HG03066 (cell line): ENCODE data around the gene GAS2L1.

Experiments
- ATAC-seq: cut with Tn5 transposase; IDR thresholded peaks from one replicate; pipeline ENCODE4 v1.9.1; 2021; ENCODE audit warnings: low read depth; ENCODE audit not compliant: unreplicated experiment

The GAS2L1 gene

DNA sequence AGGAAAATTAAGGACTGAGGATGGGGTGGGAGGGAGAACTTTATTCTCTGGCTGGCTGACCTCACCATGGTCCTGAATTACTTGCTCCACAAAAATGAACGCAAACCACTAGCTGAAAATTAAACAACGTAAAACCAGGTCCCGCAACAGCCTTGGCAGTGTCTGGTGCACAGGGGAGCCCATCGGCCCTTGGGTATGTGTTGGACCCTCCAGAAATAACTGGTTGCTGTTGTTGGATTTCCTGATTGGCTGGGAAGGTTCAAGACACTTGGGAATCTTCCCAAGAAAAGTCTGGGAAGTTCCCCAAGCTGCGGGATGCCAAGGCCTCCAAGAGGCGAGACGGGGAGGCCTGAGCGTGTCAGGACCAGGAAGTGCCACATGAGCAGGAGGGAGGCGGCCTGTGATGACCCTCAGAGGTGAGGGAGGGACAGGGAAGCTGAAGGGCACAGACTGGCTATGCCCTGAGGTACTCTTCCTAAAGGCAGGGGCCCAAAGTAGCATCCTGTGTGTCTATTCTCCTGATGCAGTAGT lies 19.4 kb downstream of the GAS2L1 start:
- no peak for ATAC-seq

DNA sequence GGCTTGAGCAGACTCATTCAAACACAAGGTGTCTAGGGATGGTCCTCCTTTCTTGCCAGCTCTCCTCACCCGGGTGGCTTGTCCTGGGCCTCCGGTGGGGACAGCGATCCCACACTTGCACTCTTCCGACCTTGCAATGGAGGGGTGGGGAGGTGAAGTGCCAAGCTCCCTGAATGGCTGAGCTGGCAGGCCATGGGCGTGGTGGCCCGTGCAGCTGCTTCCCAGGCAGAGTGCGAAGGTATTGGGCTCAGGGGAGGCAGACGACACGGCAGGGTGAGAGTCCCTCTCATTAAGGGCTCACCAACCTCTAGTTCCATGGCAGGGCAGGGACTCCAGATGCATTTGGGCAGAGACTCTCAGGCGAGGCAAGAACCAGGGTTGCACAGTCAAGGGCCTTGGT lies 20.0 kb downstream of the GAS2L1 start:
- ATAC-seq: no peak

DNA sequence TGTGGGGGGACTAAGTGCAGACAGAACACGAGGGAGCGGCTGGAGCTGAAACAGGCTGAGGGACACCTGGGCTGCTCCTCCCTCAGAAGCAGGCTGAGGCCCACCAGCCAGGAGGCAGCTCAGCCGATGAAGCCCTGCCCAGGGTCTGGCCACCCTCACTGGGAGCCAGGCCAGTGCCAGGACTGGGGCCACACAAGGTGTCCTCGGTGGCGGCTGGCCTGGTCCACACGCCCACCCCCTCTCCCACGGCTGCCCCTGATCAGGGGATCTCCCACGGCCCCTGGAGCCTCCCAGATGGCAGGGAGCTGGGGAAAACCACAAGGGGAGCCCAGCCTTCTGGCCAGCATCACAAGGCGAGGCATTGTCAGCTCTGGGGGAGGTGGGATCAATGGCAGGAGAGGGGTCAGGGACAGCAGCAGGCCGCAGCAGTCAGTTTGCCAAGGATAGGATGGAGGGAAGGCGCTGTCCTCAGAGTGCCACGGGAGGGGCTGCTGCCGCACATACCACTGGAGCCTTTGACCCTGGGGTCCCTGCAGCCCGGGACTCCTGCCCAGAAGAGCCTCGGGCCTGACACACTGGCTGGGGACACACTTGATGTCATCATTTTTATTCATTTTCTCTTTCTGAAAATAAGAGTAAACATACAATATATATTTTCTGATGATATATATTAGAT lies 20.8 kb downstream of the GAS2L1 start:
- no peak for ATAC-seq

DNA sequence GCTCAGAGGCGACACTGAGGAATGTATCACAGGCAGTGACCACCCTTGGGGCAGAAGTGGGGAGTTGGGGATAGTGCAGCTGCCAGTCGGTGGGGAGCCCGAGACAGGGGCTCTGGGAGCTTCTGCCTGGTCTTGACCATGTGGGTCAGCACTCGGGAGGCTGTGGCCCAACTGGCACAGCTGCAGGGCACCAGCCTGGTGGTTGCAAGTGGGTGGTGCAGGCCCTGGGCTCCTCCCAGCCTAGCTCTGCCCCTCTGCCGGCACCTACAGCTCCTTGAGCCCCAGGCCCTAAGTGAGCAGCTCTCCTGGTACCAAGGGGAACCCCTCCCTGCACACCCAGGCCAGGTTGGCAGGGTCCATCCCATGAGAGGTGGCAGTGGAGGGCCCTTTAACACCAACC lies 21.6 kb downstream of the GAS2L1 start:
- no peak for ATAC-seq

DNA sequence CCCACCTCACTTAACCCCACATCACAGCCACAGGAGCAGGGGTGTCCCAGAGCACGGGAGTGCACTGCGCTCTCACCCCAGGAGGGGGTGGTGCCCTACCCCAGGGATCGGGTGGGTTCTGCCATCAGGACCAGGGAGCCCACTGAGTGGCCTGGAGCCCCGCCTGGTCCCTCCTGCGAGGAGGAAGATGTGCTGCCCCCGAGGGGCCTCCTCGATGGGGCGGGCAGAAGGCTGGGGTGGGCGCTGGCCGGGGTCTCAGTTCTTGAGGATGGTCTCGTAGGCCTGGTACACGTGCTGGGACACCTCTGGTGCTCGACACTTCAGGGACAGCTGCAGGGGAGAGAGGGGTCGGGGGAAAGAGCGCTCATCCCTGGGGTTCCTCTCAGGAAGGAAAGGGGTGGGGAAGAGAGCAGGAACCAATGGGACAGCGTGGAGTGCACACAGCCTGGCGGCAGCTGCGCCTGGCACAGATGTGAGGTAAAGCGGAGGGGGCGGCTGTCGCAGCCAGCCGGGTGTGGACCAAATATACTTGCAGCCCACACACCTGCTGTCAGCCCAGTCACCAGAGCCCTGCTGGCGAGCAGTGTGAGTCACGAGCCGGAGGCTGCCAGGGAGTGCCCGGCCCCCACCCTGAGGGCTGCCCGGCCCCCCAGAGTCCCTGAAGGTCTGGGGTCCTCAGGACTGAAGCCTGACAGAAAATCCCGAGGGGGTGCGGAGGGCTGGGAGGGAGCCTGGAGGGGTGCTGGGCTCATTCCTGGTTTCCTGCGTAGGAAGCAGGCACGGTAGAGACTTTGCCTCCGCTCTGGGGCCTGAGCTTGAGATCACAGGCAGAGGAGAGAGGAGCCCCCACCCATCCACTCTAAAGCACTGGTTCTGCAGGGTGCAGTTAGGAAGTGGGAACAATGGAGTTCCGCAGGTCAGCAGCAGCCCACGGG lies 22.4 kb downstream of the GAS2L1 start:
- ATAC-seq: no peak

DNA sequence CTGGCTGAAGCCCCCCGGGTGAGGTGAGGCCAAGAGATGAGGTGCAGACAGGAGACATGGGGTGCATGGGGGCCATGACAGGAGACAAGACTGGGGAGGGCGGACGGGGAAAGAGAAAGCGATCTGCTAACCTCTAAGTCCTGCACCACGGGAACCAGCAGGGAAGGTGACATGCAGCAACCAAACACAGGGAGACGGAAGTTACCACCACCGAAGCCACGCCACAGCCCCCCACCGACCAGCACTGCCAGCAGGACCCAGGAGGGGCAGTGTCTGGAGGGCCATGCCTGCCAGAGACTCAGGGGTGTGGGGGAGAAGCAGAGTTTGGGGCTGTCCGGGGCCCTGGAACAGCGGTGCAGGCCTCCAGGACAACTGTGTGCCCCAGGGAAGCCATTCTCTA lies 23.1 kb downstream of the GAS2L1 start:
- ATAC-seq: no peak

DNA sequence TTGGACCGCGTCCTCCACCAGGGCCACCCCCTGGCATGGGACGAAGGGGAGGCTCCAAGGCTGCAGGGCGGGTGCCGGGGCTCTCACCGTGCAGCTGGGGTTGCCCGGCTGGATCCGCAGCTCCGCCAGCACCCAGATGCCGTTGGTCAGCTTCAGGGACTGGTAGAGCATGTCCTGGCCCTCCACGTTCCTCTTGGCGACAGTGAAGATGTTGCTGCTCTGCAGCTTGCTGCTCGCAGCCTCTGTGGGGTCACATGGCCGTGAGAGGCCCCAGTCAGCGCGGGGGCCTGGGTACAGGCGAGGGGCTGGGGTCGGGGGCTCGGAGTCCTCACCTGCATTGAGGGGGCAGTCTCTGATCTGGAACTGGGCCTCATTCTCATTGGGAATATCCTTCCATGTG lies 23.8 kb downstream of the GAS2L1 start:
- ATAC-seq: no peak

DNA sequence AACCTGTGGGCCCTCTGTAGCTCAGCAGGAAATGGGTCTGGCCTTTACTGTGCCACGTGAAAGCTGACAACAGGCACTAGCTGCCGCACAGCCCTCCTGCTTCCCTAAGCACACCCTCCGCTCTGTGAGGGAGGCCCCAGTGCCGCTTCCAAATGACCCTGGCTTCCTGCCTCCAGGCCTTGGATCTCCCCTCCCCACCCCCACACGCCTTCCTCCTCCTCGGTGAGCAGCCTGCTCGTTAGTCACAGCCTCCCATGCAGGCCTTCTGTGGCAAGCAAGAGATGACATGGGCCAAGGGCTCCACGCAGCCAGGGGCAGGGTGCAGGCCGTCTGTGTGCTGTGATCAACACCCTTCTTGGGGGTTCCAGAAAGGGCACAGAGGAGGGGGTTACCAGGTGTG lies 24.3 kb downstream of the GAS2L1 start:
- ATAC-seq: no peak

DNA sequence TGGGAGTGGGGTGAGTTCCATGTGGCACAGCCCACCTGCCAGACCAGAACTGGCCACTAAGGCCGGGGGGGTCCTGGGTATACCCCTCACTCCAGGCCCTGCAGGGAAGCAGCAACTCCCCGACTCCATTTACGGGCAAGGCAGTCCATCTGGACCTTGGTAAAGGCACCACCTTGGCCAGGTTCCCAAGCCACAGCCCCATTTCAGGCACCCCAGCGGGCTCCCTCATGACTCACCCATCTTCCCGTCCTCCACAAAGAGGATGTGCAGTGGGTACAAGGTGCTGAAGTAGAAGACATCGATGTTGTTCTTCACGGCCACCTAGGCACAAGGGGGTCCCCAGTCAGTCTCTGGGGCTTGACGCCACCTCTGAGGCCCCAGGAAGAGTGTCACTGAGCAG lies 24.8 kb downstream of the GAS2L1 start:
- ATAC-seq: no peak

DNA sequence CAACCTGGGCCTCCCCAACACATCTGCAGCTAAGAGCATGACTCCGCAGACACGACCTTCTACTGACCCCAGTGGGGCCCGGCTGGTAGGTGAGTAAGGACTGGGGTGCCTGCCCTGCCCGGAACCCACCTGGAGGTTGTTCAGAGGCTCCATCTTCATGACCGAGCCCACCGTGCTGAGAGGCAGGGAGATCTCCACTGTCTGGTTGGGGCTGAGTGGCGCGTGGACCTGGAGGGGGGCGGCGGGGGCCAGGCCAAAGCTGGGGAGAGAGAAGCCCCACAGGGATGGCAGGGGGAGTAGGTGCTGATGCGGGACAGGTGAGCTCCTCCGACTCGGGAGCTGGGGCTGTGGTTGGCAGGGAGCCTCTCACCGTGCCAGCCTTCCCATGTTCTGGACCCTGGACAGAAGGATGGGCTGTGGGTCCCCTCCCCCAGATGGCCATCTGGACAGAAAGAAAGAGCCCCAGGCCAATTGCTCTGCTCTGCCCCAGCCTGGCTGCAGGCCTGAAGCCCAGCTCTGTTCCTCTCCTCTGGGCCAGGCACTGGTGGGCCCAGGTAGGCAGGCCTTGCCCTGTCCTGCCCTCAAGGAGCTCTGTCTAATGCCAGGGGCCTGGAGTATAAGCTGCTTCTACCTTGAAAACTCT lies 25.3 kb downstream of the GAS2L1 start:
- no peak for ATAC-seq

DNA sequence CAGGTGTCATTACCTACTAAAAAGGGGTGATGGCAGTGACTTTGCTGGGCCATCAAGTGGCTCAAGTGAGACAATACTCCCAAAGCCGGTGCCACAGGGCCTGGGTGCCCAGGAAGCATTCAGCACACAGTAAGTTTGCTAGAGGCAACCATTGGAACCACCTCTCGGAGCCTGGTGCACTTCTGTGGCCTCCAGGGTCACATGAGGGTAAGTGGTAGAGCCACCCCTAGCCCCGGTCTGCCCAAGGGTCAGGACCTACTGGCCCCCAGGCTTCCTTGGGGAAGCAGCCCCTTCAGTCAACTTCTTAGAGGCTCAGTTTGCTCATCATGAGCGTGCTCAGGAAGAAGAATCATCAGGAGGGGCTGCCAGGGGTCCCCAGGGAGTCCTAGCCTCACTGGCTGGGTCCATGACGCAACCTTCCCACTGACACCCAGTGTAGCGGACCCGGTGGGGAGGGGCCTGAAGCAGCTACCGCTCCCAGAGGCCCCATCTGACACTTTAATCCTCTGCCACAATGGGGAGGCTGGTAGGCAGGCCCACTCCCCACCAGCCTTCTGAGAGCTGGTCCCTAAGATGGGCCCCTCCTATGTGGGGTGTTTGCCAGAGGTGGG lies 26.5 kb downstream of the GAS2L1 start:
- no peak for ATAC-seq

DNA sequence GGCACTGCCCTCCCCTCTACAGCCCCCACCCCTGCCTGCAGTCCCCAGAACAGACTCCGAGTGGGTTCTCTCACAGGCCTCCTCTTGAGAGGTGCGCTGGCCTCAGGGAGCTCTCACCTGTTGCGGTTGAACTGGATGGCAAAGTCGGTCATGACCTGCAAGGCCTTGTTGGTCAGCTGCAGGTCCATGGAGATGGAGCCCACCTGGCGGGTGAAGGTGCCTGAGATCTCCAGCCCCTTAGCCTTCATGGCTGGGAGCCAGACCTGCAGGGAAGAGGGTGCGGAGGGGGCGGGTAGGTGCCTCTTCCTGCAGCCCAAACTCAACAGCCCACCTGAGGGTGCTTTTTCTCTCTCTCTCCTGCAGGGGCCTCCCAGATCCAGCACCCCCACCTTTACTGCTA lies 27.7 kb downstream of the GAS2L1 start:
- no peak for ATAC-seq

DNA sequence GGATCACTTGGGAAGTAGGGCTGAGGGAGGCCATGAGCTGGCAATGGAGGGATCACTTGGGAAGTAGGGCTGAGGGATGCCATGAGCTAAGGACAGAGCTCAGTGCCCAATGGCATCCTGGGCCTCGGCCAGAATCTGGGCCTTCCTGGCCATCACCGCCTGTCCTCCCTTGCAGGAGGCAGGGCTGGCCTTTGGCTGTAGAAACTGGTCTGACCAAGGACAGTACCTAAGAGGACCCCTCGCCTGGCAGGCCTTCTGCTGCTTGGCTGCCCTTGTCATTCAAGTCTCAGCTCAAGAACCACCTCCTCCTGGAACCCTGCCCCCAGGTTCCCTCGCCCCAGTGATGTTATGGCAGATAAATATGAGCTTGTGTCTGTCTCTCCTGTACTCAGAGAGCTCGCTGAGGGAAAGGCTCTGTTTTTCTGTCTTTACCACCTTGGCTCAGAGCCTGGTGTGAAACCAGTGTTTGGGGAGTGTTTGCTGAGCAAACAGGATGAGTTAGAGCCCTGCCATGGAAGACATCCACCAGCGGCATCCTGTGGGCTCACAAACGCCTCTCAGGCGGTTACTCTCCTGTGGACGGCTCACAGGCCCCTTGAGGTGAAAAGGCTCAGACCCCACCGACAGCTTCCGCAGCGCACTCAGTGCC lies 28.4 kb downstream of the GAS2L1 start:
- no peak for ATAC-seq

DNA sequence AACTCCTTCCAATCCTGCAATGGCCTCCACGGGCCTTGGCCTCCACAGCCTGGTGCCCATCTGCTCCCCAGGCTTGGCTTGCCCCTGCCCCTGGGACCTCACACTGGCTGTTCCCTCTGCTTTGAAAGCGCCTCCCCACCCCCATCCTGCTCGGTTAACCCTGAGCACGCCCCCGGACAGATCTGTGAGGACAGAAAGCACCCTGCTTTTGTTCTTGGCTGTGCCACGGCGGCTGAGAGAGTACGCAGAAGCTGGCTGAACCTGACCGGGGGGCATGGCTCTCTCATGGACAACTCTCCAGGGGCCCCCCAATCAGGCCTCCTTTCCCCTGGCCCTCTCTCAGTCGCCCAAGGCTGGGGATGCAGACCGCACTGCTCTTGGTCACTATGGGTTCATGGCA lies 29.2 kb downstream of the GAS2L1 start:
- no peak for ATAC-seq

DNA sequence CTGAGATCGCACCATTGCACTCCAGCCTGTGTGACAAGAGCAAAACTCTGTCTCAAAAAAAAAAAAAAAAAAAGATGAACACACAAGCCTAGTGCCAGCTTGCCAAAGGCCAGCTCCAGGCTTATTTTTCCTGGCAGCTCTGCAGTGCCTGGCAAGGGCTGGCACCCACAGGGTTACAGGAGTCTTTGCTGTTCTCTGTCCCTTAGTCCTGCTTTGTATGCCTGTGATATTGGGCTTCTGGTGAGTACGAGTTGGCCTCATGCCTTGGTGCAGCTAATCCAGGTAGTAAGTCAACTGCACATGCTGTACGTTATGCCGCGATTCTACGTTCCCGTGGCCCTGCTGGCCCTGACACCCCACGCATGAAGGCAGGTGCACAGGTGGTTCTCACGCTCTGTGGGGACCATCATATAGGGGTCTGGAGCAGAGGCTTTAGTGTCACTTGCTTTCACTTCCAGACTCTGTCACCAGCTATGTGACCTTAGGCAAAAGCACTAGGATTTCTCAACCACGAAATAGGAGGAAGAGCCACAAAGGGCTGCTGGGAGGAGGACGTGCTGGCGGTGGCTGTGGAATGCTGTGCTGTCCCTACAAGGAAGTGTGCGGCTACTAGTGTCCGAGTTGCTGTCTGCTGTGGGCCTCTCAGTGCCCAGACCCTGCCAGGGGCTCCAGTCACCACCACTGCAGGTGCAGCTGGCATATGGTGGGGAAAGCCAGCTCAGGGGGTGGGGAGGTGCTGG lies 30.5 kb downstream of the GAS2L1 start:
- ATAC-seq: no peak

DNA sequence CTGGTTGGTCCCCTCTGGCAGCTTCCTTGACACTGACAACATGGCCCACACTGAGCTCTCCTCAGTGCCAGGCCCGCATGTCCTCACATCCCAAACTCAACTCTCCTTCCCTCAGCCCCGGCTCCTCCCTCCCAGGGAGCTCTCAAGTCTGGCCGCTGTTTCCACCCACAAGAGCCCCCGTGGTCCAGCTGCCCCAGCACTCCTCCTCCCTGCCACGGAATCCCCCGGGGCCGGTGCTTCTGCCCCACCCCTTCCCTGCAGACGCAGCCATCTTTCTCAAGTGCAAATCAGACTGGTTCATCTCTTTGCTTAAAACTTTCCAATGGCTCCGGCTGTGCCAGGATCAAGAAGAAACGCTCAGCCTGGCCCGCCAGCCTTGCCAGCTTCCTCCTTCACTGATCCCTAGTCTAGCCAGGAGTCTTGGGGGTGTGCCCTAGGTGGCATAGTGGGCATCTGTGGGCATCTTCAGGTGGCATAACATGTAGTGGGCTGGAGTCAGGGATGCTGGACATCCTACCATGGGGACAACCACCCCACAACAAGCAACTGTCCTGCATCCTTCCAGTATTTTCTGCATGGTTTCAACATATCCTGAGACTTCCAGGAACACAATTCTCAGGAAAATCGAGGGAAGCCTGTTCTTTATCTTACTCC lies 31.3 kb downstream of the GAS2L1 start:
- ATAC-seq: no peak

DNA sequence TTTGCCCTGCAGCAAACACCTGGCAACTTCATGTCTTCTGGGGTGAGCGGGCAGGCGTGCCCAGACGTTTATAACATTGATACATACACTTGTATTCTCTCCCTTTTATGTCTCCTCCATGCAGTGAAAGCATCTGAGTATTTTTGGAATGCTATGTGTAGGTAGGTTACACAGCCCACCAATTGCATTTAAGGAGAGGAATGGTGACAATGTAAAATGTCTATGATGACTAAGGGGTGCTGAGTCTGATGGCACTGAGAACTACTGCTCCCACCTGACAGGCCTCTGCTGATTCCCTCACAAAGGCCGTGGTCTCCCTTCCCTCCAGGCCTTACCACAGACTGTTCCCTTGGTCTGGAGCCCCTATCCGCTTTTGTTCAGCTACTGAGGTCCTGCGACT lies 31.9 kb downstream of the GAS2L1 start:
- ATAC-seq: no peak

DNA sequence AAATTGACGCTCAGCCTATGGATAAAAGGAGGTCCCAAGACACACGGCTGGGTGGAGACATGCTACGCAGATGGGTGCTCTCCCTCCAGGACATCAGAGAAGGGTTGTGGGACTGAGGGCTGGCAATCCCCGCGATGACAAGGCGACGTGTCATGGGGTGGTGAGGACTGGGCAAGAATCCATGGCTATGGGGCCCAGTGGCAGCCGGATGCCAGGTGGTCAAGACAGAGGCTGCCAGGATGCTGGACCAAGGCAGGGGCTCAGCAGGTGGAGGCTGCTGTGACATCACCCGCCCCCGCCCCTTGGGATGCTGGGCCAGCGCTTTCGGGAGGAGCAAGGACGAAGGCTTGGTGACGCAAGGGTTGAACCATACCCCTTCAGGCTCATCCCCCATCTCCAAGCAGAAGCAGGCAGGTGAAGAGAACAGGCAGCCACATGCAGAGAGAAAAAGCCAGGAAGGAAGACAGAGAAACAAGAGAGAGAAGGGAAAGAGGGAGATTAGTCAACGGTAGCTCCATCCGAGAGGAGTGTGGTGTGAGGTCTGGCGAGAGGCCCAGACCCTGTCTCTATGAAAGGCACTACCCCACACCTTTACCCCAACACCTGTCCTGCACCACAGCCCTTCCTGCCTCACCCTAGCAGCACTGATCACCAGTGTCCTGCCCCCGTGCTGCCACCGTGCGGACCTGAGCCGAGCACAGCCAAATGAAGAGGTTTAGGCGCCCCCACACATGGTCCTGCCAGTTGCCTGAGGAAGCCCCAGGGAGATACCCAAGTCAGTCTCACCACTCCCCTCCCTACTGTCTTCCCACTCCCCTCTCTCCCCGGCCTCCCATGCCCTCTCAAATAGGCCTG lies 33.2 kb downstream of the GAS2L1 start:
- no peak for ATAC-seq
